LNCAP (cell line): Measurements from ENCODE around the gene GRPEL1.

ENCODE experiments used
- TF ChIP-seq, protein P1 (sequence below): fragments of 450-650 bp; IDR thresholded peaks from 2 replicates; pipeline ENCODE4 v1.5.1; 2017; ENCODE audit warnings: mild to moderate bottlenecking

The GRPEL1 gene

DNA sequence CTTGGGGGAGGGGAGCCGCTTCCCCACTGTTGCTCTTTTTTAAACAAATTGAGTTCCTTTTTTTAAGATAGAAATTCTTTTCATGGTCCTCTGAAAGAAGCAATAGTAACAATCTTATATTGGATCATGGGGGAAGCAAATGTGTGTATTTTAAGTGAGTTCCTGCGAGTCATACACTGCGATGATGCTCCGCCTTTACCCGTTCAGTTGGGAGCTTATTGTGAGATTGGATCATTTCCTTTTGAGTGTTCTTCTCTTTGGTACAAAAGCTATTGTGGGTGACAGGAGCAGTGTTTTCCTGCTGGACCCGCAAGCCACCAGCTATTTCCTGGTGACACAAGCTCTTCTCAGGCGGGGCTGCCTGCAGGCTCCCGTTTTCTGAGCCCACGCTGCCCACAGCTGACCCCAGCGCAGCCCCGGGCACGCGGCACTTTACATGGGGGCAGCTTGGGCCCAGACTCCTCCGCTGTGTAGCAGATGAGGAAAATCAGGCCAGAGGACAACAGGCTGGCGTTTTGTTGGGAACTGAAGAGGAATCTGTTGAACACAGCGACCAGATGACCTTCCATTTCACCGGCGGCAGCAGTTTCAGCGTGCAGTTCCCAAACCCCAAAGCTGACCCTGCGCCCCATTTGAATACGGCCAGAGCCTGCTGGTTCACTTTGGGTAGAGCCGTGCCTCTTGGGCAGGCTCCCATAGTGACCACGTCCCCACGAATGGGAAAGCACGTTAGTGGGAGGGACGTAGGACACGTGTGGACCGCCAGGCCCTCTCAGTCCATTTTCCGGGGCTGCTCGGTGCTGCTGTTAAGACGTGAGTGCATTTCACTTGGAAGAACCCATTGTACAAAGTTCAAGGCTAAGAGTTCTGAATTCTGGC, 12.5 kb downstream of the GRPEL1 start:
- TF ChIP-seq, protein P1, sequence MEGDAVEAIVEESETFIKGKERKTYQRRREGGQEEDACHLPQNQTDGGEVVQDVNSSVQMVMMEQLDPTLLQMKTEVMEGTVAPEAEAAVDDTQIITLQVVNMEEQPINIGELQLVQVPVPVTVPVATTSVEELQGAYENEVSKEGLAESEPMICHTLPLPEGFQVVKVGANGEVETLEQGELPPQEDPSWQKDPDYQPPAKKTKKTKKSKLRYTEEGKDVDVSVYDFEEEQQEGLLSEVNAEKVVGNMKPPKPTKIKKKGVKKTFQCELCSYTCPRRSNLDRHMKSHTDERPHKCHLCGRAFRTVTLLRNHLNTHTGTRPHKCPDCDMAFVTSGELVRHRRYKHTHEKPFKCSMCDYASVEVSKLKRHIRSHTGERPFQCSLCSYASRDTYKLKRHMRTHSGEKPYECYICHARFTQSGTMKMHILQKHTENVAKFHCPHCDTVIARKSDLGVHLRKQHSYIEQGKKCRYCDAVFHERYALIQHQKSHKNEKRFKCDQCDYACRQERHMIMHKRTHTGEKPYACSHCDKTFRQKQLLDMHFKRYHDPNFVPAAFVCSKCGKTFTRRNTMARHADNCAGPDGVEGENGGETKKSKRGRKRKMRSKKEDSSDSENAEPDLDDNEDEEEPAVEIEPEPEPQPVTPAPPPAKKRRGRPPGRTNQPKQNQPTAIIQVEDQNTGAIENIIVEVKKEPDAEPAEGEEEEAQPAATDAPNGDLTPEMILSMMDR = no peak

DNA sequence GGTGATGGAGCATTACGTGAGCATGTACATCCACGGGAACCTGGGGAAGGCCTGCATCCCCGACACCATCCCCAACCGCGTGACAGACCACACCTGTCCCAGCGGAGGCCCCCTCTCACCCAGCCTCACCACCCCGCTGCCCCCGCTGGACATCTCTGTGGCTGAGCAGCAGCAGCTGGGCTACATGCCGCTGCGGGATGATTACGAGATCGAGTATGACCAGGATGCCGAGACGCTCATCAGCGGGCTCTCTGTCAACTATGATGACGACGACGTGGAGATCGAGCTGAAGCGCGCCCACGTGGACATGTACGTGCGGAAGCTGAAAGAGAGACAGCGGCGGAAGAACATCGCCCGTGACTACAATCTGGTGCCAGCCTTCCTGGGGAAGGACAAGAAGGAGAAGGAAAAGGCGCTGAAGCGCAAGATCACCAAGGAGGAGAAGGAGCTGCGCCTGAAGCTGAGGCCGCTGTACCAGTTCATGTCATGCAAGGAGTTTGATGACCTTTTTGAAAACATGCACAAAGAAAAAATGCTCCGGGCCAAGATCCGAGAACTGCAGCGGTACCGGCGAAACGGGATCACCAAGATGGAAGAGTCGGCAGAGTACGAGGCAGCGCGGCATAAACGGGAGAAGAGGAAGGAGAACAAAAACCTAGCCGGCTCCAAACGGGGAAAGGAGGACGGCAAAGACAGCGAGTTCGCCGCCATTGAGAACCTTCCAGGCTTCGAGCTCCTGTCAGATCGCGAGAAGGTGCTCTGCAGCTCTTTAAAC, 13.6 kb downstream of the GRPEL1 start:
- TF ChIP-seq, protein P1 = no peak

- TF ChIP-seq, protein P1 = no peak
Measured at GRCh38 chr4:7052923-7053715, 14.7 kb downstream of the GRPEL1 start.

GRCh38 chr4:7052313-7052712, 15.6 kb downstream of the GRPEL1 start:
- TF ChIP-seq, protein P1 = no peak

- TF ChIP-seq, protein P1 = no peak
Measured at GRCh38 chr4:7051905-7052304, 16.0 kb downstream of the GRPEL1 start.

DNA sequence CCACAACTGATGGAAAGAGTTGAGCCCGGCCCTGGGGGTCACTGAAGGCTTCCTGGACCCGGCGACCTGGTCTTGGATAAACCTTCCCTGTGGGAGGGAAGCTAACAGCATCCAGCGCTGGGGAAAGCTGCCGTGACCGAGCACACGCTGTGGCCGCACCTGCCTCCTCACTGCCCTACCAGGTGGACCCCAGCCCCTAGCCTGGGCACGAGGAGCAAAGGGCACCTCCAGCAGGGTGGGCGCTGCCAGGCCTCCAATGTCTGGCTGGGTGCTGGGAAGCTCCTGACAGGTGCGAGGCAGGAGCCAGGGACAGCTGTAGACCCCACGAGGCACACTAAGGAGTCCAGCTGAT, 16.7 kb downstream of the GRPEL1 start:
- TF ChIP-seq, protein P1 = no peak

- TF ChIP-seq, protein P1 = no peak
Measured at GRCh38 chr4:7050481-7051143, 17.3 kb downstream of the GRPEL1 start.
